ENCODE data around the gene DTNB.

DNA sequence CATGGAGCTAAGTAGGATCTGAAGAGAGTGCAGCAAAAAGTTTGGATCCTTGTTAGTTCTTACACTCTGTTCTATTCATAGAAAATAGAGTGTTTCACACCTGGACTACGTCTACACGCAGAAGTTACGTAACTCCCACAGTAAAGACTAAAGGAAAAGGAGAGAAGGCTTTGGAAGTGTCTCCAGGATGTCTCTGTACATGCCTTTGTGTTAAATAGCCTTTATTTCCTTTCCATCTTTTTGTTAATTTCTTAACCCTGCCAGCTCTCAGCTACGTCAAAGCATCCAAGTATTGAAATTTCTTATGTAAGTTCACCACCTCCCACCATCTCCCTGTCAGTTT lies 8.4 kb downstream of the DTNB start:
- TF ChIP-seq, protein P1, sequence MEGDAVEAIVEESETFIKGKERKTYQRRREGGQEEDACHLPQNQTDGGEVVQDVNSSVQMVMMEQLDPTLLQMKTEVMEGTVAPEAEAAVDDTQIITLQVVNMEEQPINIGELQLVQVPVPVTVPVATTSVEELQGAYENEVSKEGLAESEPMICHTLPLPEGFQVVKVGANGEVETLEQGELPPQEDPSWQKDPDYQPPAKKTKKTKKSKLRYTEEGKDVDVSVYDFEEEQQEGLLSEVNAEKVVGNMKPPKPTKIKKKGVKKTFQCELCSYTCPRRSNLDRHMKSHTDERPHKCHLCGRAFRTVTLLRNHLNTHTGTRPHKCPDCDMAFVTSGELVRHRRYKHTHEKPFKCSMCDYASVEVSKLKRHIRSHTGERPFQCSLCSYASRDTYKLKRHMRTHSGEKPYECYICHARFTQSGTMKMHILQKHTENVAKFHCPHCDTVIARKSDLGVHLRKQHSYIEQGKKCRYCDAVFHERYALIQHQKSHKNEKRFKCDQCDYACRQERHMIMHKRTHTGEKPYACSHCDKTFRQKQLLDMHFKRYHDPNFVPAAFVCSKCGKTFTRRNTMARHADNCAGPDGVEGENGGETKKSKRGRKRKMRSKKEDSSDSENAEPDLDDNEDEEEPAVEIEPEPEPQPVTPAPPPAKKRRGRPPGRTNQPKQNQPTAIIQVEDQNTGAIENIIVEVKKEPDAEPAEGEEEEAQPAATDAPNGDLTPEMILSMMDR (IDR thresholded peaks at IDR 0.05): no peak
- TF ChIP-seq POLR2A (IDR thresholded peaks at IDR 0.05): no peak
- no peak for TF ChIP-seq EP300 (IDR thresholded peaks at IDR 0.05)

All from ovary (tissue), 3 donors.